GDM1 (cell line): ENCODE measurements around the gene KRTAP21-1.
"Not testable (repeated sequence)": the region's sequence is repeated elsewhere in the genome, so short reads cannot be mapped to it uniquely, and the experiment has no call there.

Source experiments
- DNase-seq: peaks from one replicate; lab custom pipeline; 2025; lab: John Stamatoyannopoulos, UW

The KRTAP21-1 gene

DNA sequence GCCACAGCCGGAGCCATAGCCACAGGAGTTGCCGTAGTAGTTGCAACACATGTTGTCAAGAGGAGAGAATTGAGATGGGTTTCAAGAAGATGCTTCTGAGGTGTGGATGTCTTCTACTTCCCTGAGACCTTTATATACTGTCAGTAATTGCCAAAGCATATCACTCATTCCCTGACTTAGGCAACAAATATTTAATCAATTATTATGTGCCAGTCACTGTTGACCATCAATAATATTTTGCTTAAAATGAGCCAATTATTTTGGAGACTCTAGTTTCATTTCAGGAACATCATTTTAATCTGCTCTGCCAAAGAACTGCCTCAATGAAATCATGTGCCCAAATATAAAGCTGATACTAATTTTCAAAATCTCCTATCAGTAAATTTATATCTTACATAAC, at the start of gene KRTAP21-1:
Gene KRTAP21-1, minus strand, starts transcription at position 101 of the 400 bp plus-strand sequence. Its CDS starts 50 bp downstream, at position 51.
- not testable (repeated sequence) for DNase-seq

DNA sequence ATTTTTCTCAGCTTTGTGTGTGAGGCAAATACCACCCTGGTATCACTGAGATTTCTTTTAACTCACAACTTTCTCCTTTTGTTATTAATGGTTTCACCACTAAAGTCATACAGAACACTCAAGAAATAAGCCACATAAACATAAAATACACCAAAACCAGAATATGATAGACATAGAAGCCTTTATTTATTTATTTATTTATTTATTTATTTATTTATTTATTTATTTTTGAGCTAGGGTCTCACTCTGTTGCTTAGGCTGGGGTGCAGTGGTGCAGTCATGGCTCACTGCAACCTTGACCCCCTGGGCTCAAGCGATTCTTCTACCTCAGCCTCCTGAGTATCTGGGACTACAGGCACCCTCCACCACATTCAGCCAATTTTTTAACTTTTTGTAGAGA, 45.4 kb upstream of the KRTAP21-1 start:
- no peak for DNase-seq

GRCh38 chr21:30793581-30794314, 38.5 kb upstream of the KRTAP21-1 start:
- DNase-seq: no peak

- no peak for DNase-seq
These were observed 24.0 kb upstream of the KRTAP21-1 start for GRCh38 chr21:30779249-30779648.

- DNase-seq: no peak
These were observed 14.7 kb upstream of the KRTAP21-1 start for GRCh38 chr21:30769724-30770431.

DNA sequence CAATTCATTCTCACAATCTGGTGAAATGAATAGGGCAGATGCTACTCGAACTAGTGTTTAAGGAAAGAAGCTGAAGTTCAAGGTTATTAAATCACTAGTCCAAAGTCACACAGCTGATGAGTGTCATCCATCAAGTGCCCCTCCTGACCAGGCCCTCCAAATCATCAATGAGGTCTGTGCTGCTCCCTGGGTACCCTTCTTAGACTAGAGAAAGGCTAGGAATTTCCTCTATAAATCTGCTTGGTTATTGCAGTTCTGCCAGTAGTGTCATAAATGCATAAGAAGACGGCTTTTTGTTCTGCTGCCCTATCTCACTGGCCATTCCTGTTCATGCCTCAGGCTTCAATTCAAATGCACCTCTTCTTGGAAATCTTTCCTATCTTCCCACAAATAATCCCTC, 5.5 kb upstream of the KRTAP21-1 start:
- DNase-seq: no peak

DNA sequence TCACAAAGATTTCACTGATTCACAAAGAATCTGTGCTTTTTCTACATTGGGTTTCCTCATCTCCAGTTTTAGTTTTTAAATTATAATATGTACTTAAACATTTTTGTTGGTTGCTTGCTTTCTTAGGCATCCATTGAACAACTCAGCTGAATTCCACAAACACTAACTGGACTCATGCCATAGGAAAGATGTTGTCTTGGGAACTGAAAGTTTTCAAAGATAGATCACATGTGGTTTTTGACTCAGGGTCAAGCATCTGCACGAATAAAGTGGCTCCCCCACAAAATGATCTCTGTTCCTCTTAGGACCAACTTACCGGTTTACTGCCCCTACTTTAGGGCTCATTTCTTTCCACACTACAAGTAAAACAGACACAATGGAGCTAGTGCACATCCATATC, 3.1 kb upstream of the KRTAP21-1 start:
- no peak for DNase-seq

GRCh38 chr21:30747159-30747558, 8.1 kb downstream of the KRTAP21-1 start, which contains the start of gene KRTAP21-2:
Gene KRTAP21-2, minus strand, starts transcription at chr21:30747259. Its CDS starts 57 bp downstream, at chr21:30747202.
- no peak for DNase-seq

- no peak for DNase-seq
These were observed 14.8 kb downstream of the KRTAP21-1 start for GRCh38 chr21:30740462-30740861.

DNA sequence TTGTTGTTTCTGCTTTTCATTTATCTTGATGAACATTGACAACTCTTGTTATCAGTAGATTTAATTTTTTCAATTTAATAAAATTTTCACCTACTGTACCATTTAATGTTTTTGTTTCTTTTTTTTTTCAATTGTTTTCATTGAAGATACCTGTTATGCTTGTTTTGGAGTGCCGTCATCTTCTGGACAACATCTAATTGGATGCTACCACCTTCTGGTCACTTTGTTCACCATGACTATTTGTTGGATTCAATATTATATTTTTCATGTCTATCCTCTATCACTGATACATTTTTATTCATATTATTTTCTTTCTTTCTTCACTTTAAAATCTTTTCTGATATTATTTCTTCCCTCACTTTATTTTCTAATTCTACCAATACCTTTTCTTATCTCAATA, 22.2 kb downstream of the KRTAP21-1 start:
- DNase-seq: no peak

GRCh38 chr21:30726726-30727125, 28.5 kb downstream of the KRTAP21-1 start:
- DNase-seq: no peak

DNA sequence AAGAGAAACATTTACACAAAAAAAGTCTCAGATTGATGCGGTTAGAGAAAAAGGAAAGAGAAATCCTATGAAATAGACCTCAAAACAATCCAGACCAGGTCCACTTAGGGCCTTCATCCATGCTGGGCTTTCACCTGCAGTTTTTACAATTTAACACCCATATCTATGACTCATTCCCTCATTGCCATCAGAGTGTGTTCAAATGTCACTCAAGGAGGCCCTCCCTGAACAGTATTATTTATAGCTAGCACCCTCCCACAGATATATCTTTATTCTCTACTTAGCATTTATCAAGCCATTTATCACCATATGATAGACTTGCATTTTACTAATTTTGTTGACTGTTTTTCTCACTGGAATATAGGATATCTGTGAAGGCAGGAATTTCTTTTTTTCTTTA, 35.8 kb downstream of the KRTAP21-1 start:
- DNase-seq: no peak

DNA sequence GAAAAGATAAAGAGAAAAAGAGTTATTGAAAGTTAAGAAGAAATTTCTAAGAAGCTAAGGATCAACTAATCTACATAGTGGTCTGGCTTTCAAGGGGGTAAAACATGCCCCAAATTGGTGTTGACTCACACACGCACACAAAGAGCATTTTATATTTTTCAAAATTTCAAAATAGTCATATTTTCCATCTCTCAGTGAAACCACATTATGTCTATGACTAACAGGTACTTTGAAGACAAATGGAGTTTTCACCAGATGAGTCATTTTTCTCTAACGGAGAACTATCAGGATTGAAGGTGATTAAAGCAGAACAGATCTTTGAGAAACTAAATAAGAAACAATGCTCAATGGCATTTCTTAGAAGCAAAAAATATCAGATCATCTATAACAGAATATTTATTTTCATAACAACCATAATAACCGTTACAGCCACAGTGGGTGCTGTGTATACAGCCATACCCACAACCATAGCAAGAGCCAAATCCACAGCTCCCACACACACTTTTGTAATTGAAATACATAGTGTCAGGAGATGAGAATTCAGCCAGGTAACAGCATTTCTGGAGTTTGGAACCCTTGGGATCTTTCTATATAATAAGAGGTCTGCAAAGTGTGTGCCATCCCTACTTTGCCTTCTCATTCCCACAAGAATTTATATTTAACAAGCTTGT, 36.9 kb downstream of the KRTAP21-1 start, which contains the start of gene KRTAP21-3:
Gene KRTAP21-3, minus strand, starts transcription at position 539 of the 671 bp plus-strand sequence. Its CDS starts 18 bp downstream, at position 521.
- no peak for DNase-seq

DNA sequence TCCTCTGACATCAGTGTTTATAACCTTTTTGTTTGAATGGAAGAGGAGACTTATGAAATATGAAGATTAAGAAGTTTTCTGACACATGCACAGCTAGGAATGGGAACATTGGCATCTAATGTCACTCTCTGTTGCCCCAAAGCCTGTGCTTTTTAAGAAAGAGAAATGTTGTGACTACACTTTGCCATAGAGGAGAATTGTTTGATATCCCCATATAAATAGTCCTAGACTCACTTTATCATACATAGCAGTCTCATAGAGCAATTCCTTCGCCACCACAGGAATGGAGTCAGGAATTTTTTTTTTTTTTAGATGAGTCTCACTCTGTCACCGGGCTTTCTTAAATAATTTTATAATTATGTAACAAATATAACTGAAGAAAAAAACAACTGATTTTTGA, 38.1 kb downstream of the KRTAP21-1 start:
- no peak for DNase-seq

GRCh38 chr21:30714946-30715345, 40.3 kb downstream of the KRTAP21-1 start:
- no peak for DNase-seq

DNA sequence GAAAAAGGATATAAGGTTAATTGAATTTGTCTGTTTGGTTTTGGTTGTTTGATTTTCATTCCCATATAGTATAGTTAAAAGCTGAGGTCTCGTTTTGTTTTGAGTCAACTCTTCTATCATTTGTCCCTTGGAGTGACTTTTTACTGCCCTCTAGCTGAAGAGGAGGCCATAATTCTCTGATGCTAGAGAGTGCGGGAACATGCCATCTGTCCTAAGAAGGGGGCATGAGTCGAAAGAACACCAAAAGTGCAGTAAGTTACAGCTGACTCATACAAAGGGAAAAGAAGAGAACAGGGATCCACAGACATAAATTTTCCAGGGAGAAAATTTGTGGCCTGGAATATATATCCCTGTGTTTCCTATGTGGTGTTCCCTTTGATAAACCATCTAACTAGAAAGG, 40.8 kb downstream of the KRTAP21-1 start:
- no peak for DNase-seq

- no peak for DNase-seq
These were observed 41.5 kb downstream of the KRTAP21-1 start for GRCh38 chr21:30713766-30714165.

- no peak for DNase-seq
These were observed 44.7 kb downstream of the KRTAP21-1 start for GRCh38 chr21:30710499-30710898.

GRCh38 chr21:30707409-30707808, 47.8 kb downstream of the KRTAP21-1 start:
- no peak for DNase-seq
